ENCODE measurements around the gene FSTL1. TPM values are rescaled to one million over a fixed set of nuclear protein-coding genes. Genes with fewer than 3 reads are reported as not detected.

The FSTL1 gene
- total RNA-seq, 1 donor from 2014 or later: 790 TPM

GRCh38 chr3:120449251-120449650 is 1.5 kb downstream of the FSTL1 start:
- Histone ChIP-seq H3K27me3 (no peaks in the 10 kb centered on the region), H3K4me3 (peak overlapping the region; percentile 87 to 94), H3K4me1 (peaks cover 16 to 37% of the 10 kb centered on the region in 2 donors), H3K36me3 (peaks cover 0 to 7% of the 10 kb centered on the region in 2 donors), H3K9me3 (no peaks in the 10 kb centered on the region), H3K27ac (peak overlapping the region; percentile 98 to 99)
- intact Hi-C loops (cut with DNase I): loop anchor here (2.0 kb wide), 1 partner anchor 100 kb away; the partner anchor contains the start of gene LRRC58
- DNase-seq (ENCODE audit: low spot score in 2 of 2): no peak
- no peak for TF ChIP-seq CTCF (IDR thresholded peaks at IDR 0.05)

- intact Hi-C loops (cut with DNase I): loop anchor here (1.0 to 2.0 kb wide), 2 partner anchors 8 to 100 kb away; partner anchors contain the start of gene LRRC58
- Histone ChIP-seq H3K9me3 (no peaks in the 10 kb centered on the region), H3K27me3 (no peaks in the 10 kb centered on the region), H3K4me3 (peak overlapping the region; percentile 87 to 94), H3K4me1 (peaks cover 19 to 42% of the 10 kb centered on the region in 2 donors), H3K27ac (peak overlapping the region; percentile 98 to 99), H3K36me3 (peaks cover 0 to 7% of the 10 kb centered on the region in 2 donors)
- DNase-seq (ENCODE audit: low spot score in 2 of 2): peak in 1 of 2 donors; percentile 81
- no peak for TF ChIP-seq CTCF (IDR thresholded peaks at IDR 0.05)
Measured at GRCh38 chr3:120448756-120449155, 2.0 kb downstream of the FSTL1 start.

- Histone ChIP-seq H3K9me3 (no peaks in the 10 kb centered on the region), H3K4me3 (peak overlapping the region; percentile 87 to 94), H3K36me3 (peaks cover 0 to 7% of the 10 kb centered on the region in 2 donors), H3K27ac (peak overlapping the region; percentile 45 to 54), H3K27me3 (no peaks in the 10 kb centered on the region), H3K4me1 (peaks cover 22 to 50% of the 10 kb centered on the region in 2 donors)
- TF ChIP-seq CTCF (IDR thresholded peaks at IDR 0.05): no peak
- intact Hi-C loops (cut with DNase I): no loop called here
- peak in 1 of 2 donors; percentile 60 for DNase-seq (ENCODE audit: low spot score in 2 of 2)
Measured at GRCh38 chr3:120446891-120447668, 3.7 kb downstream of the FSTL1 start.

- no peak for TF ChIP-seq CTCF (IDR thresholded peaks at IDR 0.05)
- H3K36me3 ChIP-seq: peaks cover 0 to 12% of the 10 kb centered on the region in 2 donors
- peaks cover 18 to 61% of the 10 kb centered on the region in 2 donors for H3K4me1 ChIP-seq
- intact Hi-C loops (cut with DNase I): no loop called here
- no peaks in the 10 kb centered on the region for H3K27me3 ChIP-seq
- H3K9me3 ChIP-seq: no peaks in the 10 kb centered on the region
- H3K27ac ChIP-seq: peak overlapping the region; percentile 28 to 45
- peak in 1 of 2 donors; percentile 43 for DNase-seq (ENCODE audit: low spot score in 2 of 2)
- peak overlapping the region; percentile 12 to 87 for H3K4me3 ChIP-seq
Measured at GRCh38 chr3:120445654-120446053, 5.1 kb downstream of the FSTL1 start.

- peaks cover 24 to 78% of the 10 kb centered on the region in 2 donors for H3K4me1 ChIP-seq
- H3K4me3 ChIP-seq: peak overlapping the region in 1 of 2 donors; percentile 25
- H3K27me3 ChIP-seq: no peaks in the 10 kb centered on the region
- H3K9me3 ChIP-seq: no peaks in the 10 kb centered on the region
- intact Hi-C loops (cut with DNase I): no loop called here
- H3K27ac ChIP-seq: peak overlapping the region; percentile 28 to 45
- H3K36me3 ChIP-seq: peaks cover 0 to 13% of the 10 kb centered on the region in 2 donors
- DNase-seq (ENCODE audit: low spot score in 2 of 2): no peak
- no peak for TF ChIP-seq CTCF (IDR thresholded peaks at IDR 0.05)
Measured at GRCh38 chr3:120443626-120444123, 7.1 kb downstream of the FSTL1 start.
